DND-41 (cell line): ENCODE data around the gene SYNGR1.
"Not testable (repeated sequence)": the region's sequence is repeated elsewhere in the genome, so short reads cannot be mapped to it uniquely, and the experiment has no call there.

Experiments
- ATAC-seq: fragments of 200-7000 bp; cut with Tn5 transposase; 3 replicates; pipeline ENCODE4 v1.9.1; 2021; ENCODE audit warnings: low read depth; ENCODE audit not compliant: insufficient read depth
- DNase-seq: peaks from one replicate; pipeline ENCODE4 v3.0.0-alpha.2; 2020
- H2AFZ ChIP-seq: 2 replicates; pipeline ENCODE4 v1.6.0; 2012; ENCODE audit warnings: low read depth, low read length
- H3K27ac ChIP-seq: 2 replicates; pipeline ENCODE4 v1.5.1; 2012; ENCODE audit warnings: low read length, inconsistent platforms
- H3K27me3 ChIP-seq: fragments of 200-600 bp; sonication (generic); 2 replicates; pipeline ENCODE4 v1.6.0; 2012; ENCODE audit warnings: low read length, mild to moderate bottlenecking, inconsistent platforms; ENCODE audit not compliant: insufficient read depth, poor library complexity
- H3K36me3 ChIP-seq: 2 replicates; pipeline ENCODE4 v1.5.1; 2012; ENCODE audit warnings: low read length, inconsistent platforms; ENCODE audit not compliant: insufficient read depth
- H3K4me1 ChIP-seq: 2 replicates; pipeline ENCODE4 v1.5.1; 2012; ENCODE audit warnings: mild to moderate bottlenecking, low read length; ENCODE audit not compliant: insufficient read depth
- H3K4me2 ChIP-seq: 2 replicates; pipeline ENCODE4 v1.6.0; 2012; ENCODE audit warnings: mild to moderate bottlenecking, moderate library complexity, low read length, inconsistent platforms; ENCODE audit not compliant: insufficient read depth
- H3K4me3 ChIP-seq, 2 experiments: fragments of 200-600 bp in 1 of 2; shearing (Covaris generic) in 1 of 2; 2 replicates each; pipeline ENCODE4 v1.5.1; 2012 to 2016; ENCODE audit warnings: inconsistent platforms in 2 of 2, low read length in 2 of 2, mild to moderate bottlenecking in 2 of 2, low read depth in 1 of 2, moderate library complexity in 1 of 2
- H3K79me2 ChIP-seq: 2 replicates; pipeline ENCODE4 v1.6.0; 2012; ENCODE audit warnings: low read length, inconsistent platforms; ENCODE audit not compliant: insufficient read depth
- H3K9ac ChIP-seq: 2 replicates; pipeline ENCODE4 v1.6.0; 2012; ENCODE audit warnings: low read depth, mild to moderate bottlenecking, inconsistent platforms, low read length, moderate library complexity
- H3K9me3 ChIP-seq: 2 replicates; pipeline ENCODE4 v1.5.1; 2012; ENCODE audit warnings: low read length, moderate library complexity, mild to moderate bottlenecking, inconsistent platforms; ENCODE audit not compliant: insufficient read depth, severe bottlenecking
- H4K20me1 ChIP-seq: 2 replicates; pipeline ENCODE4 v1.6.0; 2012; ENCODE audit warnings: low read length; ENCODE audit not compliant: insufficient read depth
- CTCF ChIP-seq: IDR thresholded peaks from 2 replicates; pipeline ENCODE4 v1.5.1; 2012; ENCODE audit warnings: borderline replicate concordance, low read length, moderate library complexity, mild to moderate bottlenecking; ENCODE audit not compliant: poor library complexity, severe bottlenecking; ENCODE audit errors: extremely low read depth
- EZH2 ChIP-seq: IDR thresholded peaks from 3 replicates; pipeline ENCODE4 v1.6.1; 2012; ENCODE audit warnings: borderline replicate concordance, low read depth, mild to moderate bottlenecking, moderate library complexity, low read length, inconsistent platforms; ENCODE audit not compliant: severe bottlenecking

SYNGR1 gene

GRCh38 chr22:39317775-39318506 lies 31.9 kb upstream of the SYNGR1 start:
- Histone ChIP-seq H3K4me3 (peak overlapping the region; percentile 74 to 76; a peak in 3 of 4 replicates), H2AFZ (no peak overlapping the region), H3K9me3 (no peaks in the 10 kb centered on the region), H3K27me3 (no peaks in the 10 kb centered on the region), H3K79me2 (peaks cover 55% of the 10 kb centered on the region), H3K4me2 (peak overlapping the region; percentile 69), H3K36me3 (peaks cover 63% of the 10 kb centered on the region), H3K9ac (peak overlapping the region; percentile 79), H4K20me1 (peaks cover 61% of the 10 kb centered on the region), H3K4me1 (peaks cover 52% of the 10 kb centered on the region), H3K27ac (peak overlapping the region; percentile 83; the same call in 1 of the 2 replicates)
- DNase-seq (no peak), ATAC-seq (no peak)
- no peak for TF ChIP-seq EZH2
- no peak for TF ChIP-seq CTCF

- H3K9ac ChIP-seq = peak overlapping the region; percentile 79
- no peaks in the 10 kb centered on the region for H3K27me3 ChIP-seq
- H4K20me1 ChIP-seq = peaks cover 53% of the 10 kb centered on the region
- peak overlapping the region; percentile 63 for H2AFZ ChIP-seq
- no peak for DNase-seq
- peaks cover 55% of the 10 kb centered on the region for H3K79me2 ChIP-seq
- H3K9me3 ChIP-seq = no peaks in the 10 kb centered on the region
- peaks cover 52% of the 10 kb centered on the region for H3K4me1 ChIP-seq
- H3K36me3 ChIP-seq = peaks cover 55% of the 10 kb centered on the region
- peak overlapping the region; percentile 69 for H3K4me2 ChIP-seq
- TF ChIP-seq CTCF (no peak), EZH2 (no peak)
- peak; percentile 6; the same call in 2 of the 3 replicates for ATAC-seq
- peak overlapping the region; percentile 83 for H3K27ac ChIP-seq
- peak overlapping the region; percentile 74 to 76 for H3K4me3 ChIP-seq
Measured at GRCh38 chr22:39318507-39319283, 31.1 kb upstream of the SYNGR1 start.

GRCh38 chr22:39319284-39320022 lies 30.3 kb upstream of the SYNGR1 start, which contains the start of gene RPL3:
Gene RPL3, minus strand, starts transcription at chr22:39319623. Its CDS starts 26 bp downstream, at chr22:39319597.
- peak; percentile 83 for ATAC-seq
- Histone ChIP-seq H3K4me3 (peak within 1 kb of the TSS; percentile 74 to 76), H3K36me3 (peaks cover 48% of the 10 kb centered on the region), H3K4me1 (peaks cover 49% of the 10 kb centered on the region), H3K79me2 (peaks cover 50% of the 10 kb centered on the region), H3K27me3 (no peaks in the 10 kb centered on the region), H3K27ac (peak within 1 kb of the TSS; percentile 93), H2AFZ (peak within 1 kb of the TSS; percentile 75), H3K9me3 (no peaks in the 10 kb centered on the region), H3K9ac (peak within 1 kb of the TSS; percentile 83), H3K4me2 (peak within 1 kb of the TSS; percentile 69), H4K20me1 (peaks cover 46% of the 10 kb centered on the region)
- peak; percentile 98 for DNase-seq
- TF ChIP-seq CTCF (peak; percentile 7), EZH2 (no peak)

- H3K27ac ChIP-seq = peak overlapping the region; percentile 22
Measured at GRCh38 chr22:39320616-39321029, 29.2 kb upstream of the SYNGR1 start.

More at GRCh38 chr22:39320616-39321029, 29.2 kb upstream of the SYNGR1 start:
- Histone ChIP-seq H3K79me2 (peaks cover 38% of the 10 kb centered on the region), H2AFZ (peak overlapping the region; percentile 53; the same call in 1 of the 2 replicates), H3K36me3 (peaks cover 36% of the 10 kb centered on the region), H3K4me3 (peak overlapping the region in 1 of 2 experiments; percentile 69; a peak in 3 of 4 replicates), H3K4me2 (peak overlapping the region; percentile 62), H4K20me1 (peaks cover 34% of the 10 kb centered on the region), H3K9ac (peak overlapping the region; percentile 83), H3K4me1 (peaks cover 40% of the 10 kb centered on the region)
- not testable (repeated sequence) for DNase-seq, ATAC-seq, H3K27me3 ChIP-seq, H3K9me3 ChIP-seq
